GM12872 (cell line): ENCODE data around the gene CNTN5.

ENCODE experiments used
- CTCF ChIP-seq: IDR thresholded peaks from 3 replicates; pipeline ENCODE4 v1.5.1; 2011; ENCODE audit warnings: low read depth, mild to moderate bottlenecking, low read length, moderate library complexity; ENCODE audit not compliant: insufficient read depth

The CNTN5 gene

GRCh38 chr11:100095809-100096208 is 1075.1 kb downstream of the CNTN5 start:
- TF ChIP-seq CTCF = no peak

- TF ChIP-seq CTCF = no peak
These were observed 1077.8 kb downstream of the CNTN5 start for GRCh38 chr11:100098560-100098959.

- no peak for TF ChIP-seq CTCF
These were observed 1084.7 kb downstream of the CNTN5 start for GRCh38 chr11:100105255-100105981.

- TF ChIP-seq CTCF = no peak
These were observed 1085.2 kb downstream of the CNTN5 start for GRCh38 chr11:100105982-100106358.

- TF ChIP-seq CTCF = no peak
These were observed 1098.4 kb downstream of the CNTN5 start for GRCh38 chr11:100119176-100119575.

GRCh38 chr11:100133114-100133513 is 1112.4 kb downstream of the CNTN5 start:
- no peak for TF ChIP-seq CTCF

- no peak for TF ChIP-seq CTCF
These were observed 1120.5 kb downstream of the CNTN5 start for GRCh38 chr11:100141201-100141600.

- no peak for TF ChIP-seq CTCF
These were observed 1131.2 kb downstream of the CNTN5 start for GRCh38 chr11:100151944-100152343.
